HG03039 (cell line): ENCODE measurements around the gene MAG.
"Not testable (repeated sequence)": the region's sequence is repeated elsewhere in the genome, so short reads cannot be mapped to it uniquely, and the experiment has no call there.

Experiments used
- ATAC-seq: cut with Tn5 transposase; IDR thresholded peaks from one replicate; pipeline ENCODE4 v1.9.1; 2021; ENCODE audit warnings: mild to moderate bottlenecking, moderate library complexity; ENCODE audit not compliant: unreplicated experiment

The MAG gene

DNA sequence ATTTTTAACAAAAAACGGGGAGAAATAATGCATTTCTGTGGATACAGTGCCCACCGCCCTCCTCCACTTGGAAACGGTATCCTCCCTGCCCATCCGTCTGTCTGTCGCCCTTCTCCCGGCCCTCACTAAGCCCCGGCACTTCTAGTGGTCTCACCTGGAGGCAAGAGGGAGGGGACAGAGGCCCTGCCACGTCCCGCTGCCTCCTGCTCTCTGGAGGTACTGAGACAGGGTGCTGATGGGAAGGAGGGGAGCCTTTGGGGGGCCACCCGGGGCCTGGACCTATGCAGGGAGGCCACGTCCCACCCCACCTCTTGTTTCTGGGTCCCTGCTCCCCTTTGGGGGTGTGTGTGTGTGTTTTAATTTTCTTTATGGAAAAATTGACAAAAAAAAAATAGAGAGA lies 12.6 kb upstream of the MAG start:
- no peak for ATAC-seq

DNA sequence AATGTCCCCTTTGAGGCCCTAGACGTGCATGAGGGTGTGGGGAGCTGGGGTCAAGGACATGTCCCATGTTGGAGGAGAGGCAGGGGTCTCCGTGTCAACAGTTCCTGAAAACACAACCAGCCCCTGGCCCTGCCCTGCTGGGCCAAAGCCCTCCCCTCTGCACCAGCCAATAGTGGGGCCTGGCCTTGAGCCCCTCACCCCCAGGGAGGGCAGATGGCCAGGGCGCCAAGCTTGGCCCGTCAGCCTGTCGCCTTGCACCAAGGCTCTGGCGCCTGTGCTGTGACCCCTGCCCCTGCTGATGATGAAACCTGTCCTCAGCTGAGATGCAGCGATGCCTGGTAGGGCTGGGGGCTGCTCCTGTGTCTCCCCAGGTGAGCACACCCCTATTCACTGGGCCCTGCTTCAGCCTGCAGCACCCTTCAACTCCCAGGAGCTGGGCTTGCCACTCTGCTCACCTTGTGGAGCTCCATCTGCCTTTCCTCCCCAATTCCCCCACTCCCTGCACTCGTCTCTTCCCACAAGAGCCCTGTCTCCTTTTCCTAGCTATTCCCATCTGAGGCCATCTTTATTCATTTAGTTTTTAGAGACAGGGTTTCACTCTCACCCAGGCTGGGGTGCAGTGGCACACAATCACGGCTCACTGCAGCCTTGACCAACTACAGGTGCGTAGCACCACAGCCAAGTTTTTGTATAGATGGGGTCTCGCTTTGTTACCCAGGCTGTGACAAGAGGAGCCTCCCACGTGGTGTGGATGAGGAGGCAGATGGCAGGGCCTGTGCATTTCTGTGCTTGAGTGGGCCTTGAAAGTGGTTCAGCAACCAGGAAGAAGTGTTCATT lies 11.8 kb upstream of the MAG start:
- ATAC-seq: no peak

DNA sequence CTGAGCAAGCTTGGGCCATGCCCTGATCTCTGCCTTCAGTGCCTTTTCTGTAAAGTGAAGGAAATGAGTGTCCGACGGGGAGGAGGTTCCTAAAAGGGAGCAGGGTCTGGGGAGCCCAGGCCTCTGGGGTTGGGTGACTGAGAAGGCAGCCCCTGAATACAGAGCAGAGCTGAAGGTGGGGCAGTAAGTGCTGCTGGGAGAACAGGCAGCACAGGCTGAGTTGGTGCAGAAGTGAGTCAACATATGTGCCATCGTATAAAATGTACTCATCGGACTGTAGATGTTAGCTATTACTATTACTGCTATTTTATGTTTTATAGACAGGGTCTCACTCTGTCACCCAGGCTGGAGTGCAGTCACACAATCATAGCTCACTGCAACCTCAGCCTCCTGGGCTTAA lies 10.7 kb upstream of the MAG start:
- no peak for ATAC-seq

DNA sequence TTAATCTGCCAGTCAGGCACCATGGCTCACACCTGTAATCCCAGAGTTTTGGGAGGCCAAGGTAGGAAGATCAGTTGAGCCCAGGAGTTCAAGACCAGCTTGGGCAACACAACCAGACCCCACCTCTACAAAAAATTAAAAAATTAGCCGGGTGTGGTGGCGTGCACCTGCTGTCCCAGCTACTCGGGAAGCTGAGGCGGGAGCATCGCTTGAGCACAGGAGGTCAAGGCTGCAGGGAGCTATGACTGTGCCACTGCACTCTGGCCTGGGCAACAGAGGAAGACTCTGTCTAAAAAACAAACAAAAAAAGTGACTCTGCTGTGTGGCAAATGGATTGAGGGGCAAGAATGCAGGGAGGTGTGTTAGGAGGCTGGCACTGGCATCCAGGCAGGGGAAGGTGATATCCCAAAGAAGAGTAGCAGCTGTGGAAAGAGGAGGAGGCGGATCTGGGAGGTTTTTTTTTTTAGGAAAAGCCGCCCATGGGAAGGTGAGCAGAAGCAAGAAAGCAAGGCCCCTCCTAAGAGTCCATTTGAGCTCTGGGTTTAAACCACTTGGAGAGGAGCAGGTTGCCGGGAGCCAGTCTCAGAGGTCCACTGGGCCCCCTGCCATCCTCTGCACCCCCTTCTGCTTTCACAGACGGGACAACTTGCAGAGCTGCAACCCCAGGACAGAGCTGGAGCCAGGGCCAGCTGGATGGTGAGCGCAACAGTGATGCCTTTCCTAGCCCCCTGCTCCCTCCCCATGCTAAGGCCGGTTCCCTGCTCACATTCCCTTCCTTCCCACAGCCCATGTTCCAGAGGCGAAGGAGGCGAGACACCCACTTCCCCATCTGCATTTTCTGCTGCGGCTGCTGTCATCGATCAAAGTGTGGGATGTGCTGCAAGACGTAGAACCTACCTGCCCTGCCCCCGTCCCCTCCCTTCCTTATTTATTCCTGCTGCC lies 7.5 kb upstream of the MAG start:
- ATAC-seq: no peak

DNA sequence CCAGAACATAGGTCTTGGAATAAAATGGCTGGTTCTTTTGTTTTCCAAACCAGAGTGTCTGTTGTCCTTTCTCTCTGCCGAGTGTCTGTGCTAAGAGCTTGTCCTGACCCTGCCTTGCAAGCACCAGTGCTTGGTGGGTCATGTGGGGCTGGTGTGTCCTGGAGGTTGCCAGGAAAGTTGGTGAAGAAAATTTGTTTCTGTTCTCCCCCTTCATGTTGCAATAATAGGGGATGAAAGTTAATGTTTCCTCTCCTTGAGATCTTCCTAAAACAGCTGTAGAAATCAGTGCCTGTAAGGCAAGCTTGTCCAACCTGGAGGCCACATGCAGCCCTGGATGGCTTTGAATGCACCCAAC lies 6.9 kb upstream of the MAG start:
- ATAC-seq: no peak

DNA sequence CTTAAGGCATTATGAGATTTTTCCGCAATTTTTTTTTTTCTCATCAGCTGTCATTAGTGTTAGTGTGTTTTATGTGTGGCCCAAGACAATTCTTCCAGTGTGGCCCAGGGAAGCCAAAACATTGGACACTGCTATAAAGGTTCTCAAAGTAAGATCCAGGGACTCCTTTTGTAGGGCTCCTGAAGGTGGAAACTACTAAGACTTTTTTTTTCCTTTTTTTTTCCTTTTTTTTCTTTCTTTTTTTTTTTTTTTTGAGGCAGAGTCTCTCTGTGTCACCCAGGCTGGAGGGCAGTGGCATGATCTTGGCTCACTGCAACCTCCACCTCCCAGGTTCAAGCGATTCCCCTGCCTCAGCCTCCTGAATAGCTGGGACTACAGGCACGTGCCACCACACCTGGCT lies 6.5 kb upstream of the MAG start:
- not testable (repeated sequence) for ATAC-seq

DNA sequence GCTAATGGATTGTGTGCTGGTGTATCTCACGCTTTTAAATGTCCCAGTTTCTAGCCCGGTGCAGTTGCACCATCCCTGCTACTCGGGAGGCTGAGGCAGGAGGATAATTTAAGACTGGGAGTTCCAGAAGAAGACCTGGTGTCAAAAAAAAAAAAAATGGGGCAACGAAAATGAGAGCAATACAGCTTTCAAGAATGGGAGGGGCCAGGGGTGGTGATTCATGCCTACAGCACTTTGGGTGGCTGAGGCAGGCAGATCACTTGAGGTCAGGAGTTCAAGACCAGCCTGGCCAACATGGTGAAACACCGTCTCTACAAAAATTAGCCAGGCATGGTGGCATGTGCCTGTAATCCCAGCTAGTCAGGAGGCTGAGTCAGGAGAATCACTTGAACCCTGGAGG lies 5.9 kb upstream of the MAG start:
- not testable (repeated sequence) for ATAC-seq

DNA sequence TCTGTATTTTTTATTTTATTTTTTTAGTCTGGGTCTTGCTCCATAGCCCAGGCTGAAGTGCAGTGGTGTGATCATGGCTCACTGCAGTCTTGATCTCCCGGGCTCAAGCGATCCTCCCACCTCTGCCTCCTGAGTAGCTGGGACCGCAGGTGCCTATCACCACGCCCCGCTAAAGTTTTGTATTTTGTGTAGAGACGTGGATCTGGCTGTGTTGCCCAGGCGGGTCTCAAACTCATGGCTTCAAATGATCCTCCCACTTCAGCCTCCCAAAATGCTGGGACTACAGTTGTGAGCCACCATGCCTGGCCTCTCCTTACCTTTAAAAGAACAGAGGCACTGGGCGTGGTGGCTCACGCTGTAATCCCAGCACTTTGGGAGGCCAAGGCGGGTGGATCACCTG lies 4.2 kb upstream of the MAG start:
- ATAC-seq: no peak

DNA sequence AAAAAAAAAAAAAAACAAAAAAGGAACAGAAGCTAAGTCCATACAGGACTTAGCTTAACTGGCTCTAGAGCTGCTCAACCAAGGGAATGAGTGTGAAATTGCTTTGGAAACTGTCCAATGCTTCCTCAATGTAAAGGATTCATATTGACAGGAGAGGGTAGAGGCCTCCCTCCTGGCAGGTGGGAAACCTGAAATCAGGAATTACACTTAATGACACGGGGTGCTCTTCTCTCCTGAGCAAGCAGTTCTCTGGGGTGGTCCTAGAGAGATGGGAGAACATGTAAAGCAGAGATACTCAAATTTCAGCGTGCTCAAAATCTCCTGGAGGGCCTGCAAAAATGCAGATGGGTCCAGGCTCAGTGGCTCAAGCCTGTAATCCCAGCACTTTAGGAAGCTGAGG lies 3.6 kb upstream of the MAG start:
- no peak for ATAC-seq

DNA sequence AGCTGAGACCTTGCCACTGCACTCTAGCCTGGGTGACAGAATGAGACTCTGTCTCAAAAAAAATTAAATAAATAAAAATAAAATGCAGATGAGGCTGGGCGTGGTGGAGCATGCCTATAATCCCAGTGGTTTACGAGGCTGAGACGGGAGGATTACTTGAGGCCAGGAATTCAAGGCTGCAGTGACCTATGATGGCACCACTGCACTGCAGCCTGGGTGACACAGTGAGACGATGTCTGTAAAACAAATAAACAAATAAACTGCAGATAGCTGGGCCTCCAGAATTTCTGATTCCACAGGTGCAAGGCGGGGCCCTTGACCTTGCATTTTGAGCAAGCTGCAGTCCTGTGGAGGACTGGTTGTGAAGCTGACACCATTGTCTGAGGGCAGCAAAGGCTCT lies 3.1 kb upstream of the MAG start:
- ATAC-seq: no peak

DNA sequence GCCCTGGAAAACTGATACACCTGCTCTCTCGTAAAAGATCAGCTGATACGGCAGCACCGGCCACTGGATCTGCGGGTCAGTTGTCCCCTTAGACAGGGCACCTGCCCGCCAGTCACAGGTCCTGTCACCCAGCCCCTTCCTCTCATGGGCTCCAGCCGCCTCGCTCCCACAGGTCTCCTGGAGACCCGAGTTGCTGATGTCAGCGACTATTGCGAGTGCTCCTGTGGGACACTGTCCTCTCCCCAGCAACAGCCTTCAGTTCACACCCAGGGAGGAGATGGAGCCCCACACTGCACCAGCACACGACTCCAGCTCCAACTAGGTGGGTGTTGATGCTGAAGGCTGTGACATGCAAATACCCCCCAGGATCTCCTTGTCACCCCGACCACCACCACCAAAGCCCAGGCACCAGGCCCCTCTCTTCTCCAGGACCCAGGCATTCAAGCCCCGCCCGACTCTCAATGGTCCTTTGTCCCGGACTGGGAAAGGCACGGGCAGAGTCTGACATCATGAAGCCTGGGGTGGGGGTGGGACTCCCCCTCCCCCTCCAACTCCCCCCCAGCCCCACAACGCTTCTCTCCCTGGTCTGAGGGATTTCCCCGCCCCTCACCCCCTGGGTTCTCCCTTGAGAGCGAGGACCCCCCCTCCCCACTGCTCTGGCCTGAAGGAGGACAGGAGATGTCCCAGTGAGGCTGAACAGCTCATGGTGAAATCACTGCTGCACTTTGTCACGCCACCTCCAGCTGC lies 1.4 kb upstream of the MAG start:
- no peak for ATAC-seq

DNA sequence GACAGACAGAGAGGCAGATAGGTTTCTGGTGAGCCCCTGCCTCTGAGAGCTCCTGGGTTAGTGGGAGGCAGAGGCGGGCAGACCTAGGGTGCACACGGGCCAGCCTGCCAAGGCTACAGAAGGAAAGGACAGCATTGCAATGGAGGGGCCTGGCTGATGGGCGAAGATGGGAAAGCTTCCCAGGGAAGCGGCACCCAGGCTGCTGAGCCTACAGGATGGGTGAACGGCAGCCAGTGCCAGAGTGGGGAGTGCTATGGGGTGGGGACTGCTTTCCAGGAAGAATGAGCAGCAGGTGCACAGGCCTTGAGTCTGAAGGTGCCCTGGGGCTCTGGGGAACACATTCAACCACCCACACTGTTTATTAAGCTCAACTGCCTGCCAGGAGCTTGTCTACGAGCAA lies 702 bp upstream of the MAG start:
- ATAC-seq: no peak

DNA sequence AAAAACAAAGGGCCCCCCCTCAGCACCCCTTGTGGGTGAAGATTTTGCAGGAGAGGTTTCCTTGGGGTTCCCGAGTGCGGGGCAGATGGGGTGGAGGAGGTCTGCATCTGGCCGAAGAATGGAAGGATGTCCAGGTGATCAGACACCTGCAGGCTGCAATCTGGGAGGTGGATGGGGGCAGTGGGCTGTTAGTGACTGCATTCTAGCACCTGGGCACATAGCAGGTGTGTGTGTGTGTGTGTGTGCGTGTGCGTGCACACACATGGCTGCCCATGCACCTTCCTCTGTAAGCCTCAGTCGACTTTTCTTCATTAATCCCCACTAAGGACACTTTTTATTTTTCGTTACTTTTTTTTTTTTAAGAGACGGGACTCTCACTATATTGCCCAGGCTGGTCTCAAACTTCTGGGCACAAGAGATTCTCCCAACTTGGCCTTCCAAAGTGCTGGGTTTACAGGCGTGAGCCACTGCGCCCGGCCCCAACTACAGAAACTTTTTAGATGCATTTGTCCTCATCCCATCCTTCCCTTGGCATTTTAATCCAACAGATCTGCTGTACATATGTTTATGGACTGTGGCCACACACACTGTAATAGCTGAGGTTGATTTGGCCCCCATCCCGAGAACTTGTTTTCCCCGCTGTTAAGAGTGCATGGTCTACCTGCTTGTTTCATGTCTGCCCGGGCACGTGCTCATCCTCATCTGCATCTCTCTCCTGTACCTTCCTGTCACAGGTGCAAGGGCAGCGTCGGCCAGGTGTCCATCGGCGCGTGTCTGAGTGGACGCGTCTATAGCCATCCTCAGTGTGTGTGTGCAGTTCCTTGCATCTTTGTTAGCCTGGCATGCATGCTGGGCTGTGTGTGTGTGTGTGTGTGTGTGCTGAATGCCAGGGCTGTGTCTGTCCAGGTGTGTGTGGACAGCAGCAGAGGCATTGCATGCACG lies 731 bp downstream of the MAG start:
- no peak for ATAC-seq

DNA sequence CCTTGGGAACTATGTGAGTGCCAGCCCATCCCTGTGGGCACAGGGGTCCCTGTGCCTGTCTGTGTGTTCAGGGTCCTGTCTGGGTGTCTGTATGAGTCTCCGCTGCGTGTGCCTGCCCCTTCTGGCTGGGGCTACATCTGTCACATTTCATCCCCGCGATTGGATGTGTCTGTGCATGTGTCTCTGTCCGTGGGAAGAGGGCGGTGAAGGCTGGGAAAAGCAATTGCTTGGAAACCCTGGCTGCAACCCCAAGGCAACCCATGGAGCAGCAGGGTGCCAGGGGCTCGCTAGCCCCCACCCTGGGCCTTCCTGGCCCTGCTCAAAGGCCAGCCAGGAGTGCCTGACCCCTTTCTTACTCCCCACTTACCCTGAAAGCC lies 1.4 kb downstream of the MAG start:
- ATAC-seq: no peak

DNA sequence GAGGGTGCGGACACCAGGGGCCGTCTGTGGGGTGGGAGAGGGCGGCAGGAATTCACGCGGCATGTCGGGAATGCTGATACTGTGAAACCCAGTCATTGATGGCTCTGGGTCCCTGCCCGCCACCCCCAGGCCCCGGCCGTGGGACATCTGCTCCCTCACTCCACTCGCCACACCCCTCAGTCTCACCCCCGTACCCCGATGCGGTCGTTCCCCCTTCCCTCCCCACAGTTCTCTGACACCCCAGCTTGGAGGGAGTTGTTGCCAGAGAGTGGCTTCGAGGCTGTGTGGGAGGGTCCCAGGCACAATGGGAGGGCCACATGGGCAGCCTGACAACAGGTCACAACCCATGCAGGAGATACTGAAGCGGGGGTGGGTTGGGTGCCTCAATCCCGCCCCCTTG lies 1.8 kb downstream of the MAG start:
- ATAC-seq: no peak

DNA sequence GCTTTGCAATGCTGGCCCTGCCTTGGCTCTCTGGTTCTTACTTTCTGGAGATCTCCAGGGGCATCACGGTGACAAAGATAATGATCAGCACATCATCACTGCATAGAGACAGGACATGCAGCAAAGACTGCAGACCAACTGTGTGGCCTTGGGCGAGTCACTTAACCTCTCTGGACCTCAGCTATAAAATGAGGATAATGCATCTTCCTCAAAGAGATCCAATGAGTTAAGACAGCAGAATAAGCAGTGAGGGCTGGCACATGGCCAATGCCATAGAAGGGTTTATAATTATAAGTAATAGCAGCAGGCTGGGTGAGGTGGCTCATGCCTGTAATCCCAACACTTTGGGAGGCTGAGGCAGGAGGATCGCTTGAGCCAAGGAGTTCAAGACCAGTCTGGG lies 2.4 kb downstream of the MAG start:
- no peak for ATAC-seq

DNA sequence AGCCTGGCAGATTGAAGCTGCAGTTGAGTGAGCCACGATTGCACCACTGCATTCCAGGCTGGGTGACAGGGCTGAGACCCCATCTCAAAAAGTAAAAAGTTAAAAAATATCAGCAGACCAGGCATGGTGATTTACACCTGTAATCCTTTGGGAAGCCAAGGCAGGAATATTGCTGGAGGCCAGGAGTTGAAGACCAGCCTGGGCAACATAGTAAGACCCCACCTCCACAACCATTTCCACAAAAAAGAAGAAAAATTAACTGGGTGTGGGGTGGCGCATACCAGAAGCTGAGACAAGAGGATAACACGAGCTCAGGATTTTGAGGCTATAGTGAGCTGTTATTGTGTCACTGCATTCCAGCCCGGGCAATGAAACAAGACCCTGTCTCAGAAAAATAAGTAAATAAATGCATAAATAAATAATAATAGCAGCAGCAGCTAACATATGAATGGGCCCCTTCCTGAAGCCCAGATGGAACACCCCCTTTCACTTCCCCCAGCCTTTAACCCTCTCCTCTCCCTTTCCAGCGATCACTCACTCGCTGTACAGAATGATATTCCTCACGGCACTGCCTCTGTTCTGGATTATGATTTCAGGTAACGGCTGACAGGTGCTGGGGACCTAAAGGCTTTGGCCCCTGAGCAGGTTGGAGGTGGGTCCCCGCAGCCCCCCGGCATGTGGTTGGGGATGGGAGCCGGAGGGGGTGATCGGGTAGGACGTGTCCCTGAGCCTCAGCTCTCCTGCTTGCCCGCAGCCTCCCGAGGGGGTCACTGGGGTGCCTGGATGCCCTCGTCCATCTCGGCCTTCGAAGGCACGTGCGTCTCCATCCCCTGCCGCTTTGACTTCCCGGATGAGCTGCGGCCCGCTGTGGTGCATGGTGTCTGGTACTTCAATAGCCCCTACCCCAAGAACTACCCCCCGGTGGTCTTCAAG lies 3.2 kb downstream of the MAG start:
- ATAC-seq: no peak

DNA sequence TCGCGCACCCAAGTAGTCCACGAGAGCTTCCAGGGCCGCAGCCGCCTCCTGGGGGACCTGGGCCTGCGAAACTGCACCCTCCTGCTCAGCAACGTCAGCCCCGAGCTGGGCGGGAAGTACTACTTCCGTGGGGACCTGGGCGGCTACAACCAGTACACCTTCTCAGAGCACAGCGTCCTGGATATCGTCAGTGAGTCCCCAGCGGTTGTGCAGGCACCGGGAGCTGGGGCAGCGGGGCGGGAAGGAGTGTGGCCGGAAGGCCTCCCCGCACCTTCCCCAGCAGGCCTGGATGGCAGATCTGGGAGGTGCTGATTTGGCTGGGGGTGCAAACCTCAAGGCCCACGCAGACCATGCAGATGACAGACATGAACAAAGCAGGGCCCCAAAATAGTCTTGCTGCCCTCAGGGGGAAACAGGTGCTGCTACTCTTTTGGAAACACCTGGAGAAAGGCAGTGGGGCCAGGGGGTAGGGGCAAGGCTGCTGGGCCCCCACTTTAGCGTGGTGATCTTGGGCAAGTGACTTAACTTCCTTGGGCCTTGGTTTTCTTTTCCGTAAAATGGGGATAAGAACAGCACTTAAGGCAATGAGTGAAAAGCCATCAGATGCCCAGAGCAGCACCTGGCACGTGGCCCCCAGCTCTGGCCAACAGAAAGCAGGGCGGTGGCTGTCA lies 4.0 kb downstream of the MAG start:
- no peak for ATAC-seq
